HG03565 (cell line): Measurements from ENCODE around the gene KRT25.
"Not testable (repeated sequence)": the region's sequence is repeated elsewhere in the genome, so short reads cannot be mapped to it uniquely, and the experiment has no call there.

Source experiments
- ATAC-seq: cut with Tn5 transposase; IDR thresholded peaks from one replicate; pipeline ENCODE4 v1.9.1; 2021; ENCODE audit warnings: mild to moderate bottlenecking, moderate library complexity; ENCODE audit not compliant: unreplicated experiment

KRT25 gene

DNA sequence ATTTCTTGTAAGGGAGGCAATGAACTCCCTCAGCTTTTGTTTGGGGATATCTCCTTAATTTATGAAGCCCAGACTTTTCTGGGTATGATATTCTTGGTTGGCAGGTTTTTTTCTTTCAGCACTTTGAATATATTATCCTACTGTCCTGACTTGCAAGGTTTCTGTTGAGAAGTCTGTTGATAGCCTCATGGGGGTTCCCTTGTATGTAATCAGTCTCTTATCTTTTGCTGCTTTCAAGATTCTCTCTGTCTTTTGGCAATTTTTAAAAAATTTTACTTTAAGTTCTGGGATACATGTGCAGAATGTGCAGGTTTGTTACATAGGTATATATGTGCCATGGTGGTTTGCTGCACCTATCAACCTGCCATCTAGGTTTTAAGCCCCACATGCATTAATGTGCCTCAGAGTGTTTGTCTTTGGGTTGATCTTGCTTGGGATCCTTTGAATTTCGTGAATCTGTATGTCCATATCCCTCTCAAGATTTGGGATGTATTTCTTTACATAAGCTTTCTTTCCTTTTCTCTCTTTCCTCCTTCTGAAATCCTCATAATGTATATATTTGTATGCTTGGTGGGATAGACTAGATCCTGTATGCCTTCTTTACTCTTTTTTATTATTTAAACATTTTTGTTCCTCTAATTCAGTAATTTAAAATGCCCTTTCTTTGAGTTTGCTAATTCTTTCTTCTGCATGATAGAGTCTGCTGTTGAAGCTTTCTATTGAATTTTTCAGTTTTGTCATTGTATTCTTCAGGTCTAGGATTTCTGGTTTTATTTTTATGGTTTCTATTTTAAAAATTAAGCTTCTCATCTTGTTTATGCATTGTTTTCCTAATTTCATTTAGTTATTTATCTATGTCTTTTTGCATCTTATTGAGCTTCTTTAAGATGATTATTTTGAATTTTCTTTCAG is 5.2 kb upstream of the KRT25 start:
- no peak for ATAC-seq

DNA sequence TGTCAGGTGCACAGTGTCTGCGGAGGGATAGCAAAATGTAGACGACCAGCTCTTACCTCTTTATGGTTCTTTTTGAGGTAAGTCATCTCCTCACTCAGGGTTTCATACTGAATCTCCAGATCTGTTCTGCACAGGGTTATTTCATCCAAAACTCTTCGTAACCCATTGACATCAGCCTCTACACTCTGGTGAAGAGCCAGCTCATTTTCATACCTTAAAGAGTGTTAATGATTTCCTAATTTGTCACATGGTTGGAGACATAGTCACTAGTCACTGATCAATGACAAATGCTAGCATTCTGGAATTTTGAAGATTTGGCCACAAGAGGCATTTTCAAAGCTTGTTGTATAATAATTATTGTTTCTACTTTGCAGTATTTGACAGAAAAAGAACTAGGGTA is 1.3 kb downstream of the KRT25 start:
- no peak for ATAC-seq

DNA sequence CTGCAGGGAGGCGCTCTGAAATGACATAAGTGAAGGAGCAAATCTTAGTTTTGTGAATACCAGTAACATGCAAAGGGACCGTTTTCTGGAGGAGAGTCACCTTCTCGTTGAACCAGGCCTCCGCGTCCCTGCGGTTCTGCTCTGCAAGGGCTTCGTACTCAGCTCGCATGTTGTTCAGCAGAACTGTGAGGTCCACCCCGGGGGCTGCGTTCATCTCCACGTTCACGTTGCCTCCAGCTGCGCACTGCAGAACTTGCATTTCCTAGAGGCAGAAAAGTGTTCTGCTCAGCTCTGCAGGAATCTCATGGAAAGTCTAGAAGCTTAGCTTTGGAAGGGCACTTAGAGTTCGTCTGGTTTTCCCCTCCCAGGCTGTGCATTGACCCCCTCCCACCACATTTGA is 4.1 kb downstream of the KRT25 start:
- ATAC-seq, result no peak

DNA sequence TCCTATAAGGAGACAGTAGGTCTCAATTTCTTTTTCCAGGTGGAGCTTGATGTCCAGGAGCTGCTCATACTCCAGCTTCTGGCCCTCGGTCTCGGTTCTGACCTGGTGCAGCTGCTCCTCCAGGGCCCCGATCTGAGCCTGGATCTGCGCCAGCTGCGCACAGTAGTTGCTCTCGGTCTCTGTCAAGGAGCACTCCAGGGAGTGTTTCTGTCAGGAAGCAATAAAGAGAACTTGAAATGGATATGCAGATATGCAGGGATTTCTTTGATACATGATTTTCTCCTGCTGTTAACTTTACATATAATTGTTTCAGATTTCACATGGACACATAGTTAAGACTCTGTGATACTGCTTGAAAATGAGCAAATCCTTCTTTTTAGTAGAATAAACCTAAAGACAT is 4.7 kb downstream of the KRT25 start:
- ATAC-seq, result no peak

DNA sequence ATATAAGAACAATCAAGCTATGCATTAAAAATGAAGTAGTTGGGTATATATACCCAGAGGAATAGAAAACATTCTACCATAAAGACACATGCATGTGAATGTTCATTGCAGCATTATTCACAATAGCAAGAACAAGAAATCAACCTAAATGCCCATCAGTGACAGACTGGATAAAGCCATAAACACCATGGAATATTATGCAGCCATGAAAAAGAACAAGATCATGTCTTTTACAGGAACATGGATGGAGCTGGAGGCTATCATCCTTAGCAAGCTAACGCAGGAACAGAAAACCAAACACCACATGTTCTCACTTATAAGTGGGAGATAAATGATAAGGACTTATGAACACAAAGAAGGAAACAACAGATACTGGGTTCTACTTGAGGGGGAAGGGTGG is 6.5 kb downstream of the KRT25 start:
- not testable (repeated sequence) for ATAC-seq

DNA sequence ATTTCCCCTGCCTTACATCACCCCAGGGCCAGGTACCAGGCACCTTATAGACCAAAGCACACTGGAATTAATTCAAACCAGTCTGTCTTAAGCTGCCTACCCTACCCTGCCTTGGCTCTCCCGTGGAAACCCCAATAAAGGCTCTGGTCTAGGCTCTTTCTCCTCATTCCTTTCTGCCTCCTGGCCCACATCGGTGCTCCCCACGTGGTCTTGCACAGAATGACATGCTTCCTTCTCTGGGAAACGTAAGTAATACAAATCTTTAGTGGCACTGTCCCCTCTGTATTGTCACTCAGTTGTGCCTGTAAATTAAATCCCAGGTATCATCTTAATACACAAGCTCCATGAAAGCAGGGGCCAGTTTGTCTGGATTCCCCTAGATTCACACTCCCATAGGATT is 16.6 kb downstream of the KRT25 start:
- ATAC-seq, result no peak

DNA sequence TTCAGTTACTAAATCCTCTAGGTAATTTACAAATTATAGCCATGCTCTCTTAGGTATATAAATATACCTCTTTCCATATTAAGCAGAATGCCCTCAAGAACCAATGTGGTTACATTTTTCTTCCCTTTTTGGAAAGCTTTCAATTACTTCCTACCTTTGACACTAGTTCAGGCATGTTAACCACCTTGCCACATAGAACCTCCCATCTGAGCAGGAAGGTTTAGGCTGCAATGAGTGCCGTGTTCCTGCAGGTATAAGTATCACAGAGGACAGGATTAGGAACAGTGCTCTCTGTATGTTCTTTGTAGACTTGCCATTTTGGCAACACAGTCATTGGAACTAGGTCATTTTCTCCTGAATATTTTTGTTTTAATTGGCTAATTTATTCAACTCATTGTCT is 20.1 kb downstream of the KRT25 start:
- ATAC-seq, result no peak

GRCh38 chr17:40734018-40734417 is 21.1 kb downstream of the KRT25 start:
- ATAC-seq, result no peak

DNA sequence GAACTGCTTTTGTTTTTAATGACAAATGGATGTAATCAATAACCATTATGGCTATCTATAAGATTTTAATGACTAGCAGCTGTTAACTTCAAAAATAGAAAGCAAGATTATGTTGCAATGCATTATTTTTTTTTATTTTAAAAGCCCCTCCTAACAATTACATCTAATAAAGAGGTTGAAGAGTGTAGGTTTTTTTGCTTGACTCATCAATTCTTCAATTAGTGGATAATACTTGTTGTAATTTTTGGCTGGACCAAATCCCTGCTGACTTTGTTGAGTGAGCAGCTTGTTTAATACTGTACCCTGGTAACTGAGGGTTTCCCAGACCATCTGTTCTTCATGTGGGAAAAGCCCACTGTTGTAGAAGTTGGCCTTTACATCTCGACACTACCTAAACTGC is 24.2 kb downstream of the KRT25 start:
- no peak for ATAC-seq

DNA sequence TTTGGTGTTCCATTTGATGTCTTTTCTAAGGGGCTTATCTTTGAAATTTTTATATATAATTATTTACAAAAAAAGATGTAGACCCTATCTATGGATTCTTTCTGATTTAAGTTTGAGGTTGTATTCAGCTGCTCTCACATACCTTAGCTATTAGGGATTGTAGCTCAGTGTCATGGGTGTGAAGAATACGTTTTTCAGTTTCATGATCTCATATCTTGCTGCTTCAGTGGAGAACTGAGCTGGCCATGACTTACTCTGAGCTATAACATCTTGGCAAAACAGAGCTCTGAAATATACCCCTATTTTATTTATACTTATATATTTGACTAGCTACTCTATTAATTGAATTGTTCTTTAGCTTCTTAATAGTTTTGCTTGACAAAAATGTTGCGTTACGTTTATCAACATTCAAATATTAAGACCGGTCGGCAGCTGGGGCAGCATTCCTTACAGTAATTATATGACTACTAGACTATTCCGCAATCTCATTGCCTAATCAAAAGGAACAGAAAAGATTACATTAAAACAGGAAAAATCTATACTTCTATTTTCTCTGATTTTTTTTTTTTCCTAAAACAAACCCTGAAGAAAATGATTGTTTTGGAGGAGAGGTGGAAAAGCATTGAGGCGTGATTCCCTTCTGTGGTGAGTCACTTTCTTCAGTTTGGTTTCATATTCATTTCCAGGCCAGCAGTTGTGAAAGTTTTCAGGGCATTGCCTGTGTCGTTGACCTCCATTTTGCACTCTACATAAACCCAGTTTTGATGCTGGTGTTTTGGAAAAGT is 27.5 kb downstream of the KRT25 start:
- no peak for ATAC-seq

DNA sequence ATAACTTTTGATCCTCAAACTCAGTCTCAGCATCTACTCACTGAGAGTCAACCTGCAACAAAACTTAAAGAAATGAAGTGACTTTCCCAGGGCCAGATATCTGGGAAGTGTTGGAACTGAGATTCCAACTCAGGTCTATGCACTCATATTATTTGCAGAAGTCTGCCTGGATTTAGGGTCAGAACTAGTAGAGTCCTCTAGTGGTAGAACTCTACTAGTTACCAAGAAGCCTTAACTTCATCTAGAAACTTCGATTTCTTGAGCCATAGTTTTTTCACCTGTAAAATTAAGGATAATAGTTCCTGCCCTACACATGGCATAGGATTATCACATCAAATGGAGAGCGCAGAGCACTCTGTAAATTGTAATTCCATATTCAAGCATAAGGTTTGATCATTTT is 28.2 kb downstream of the KRT25 start:
- no peak for ATAC-seq

GRCh38 chr17:40724656-40725055 is 30.5 kb downstream of the KRT25 start:
- no peak for ATAC-seq

GRCh38 chr17:40722241-40722640 is 32.9 kb downstream of the KRT25 start:
- ATAC-seq, result no peak

GRCh38 chr17:40720899-40721298 is 34.2 kb downstream of the KRT25 start:
- no peak for ATAC-seq

- no peak for ATAC-seq
Observed at GRCh38 chr17:40718930-40719329, 36.2 kb downstream of the KRT25 start.

- ATAC-seq, result no peak
Observed at GRCh38 chr17:40717776-40718175, 37.4 kb downstream of the KRT25 start.

DNA sequence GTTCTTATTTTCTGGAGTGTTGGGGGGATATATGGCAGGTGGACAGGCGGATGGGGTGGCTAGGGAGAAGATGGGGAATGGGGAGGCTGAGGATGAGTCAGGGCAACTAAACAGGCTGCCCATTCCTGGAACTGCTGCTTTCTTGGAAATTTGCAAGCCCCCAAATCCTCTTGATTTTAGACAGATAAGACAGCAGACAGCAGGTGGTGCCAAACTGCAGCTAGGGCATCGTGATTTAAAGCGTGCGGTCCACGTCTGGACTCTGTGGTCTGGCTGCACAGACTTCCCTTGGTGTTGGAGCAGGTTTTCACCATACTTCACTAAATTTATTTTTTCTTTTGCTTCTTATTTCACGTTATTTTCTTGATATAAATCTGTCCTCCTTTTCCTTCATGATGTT is 40.7 kb downstream of the KRT25 start:
- no peak for ATAC-seq

DNA sequence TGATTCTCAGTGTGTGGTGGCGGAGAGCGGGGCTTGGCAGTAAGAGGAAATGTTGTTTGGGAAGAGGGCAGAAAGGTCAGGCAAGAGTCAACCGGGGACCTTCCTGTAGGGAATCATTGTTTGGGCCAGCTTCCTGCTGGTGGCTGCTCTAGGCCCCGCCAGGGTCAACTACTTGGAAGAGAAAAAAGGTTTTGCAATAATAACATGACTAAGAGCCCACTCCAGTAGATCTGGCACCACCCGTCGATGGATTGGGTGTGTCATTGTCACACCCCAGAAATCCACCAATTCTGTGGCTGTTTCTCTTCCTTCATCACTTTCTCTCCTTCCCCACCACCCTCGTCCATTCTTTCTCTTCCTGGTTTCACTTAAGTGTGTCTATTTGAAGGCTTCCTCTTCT is 47.4 kb downstream of the KRT25 start:
- ATAC-seq, result no peak

- ATAC-seq, result no peak
Observed at GRCh38 chr17:40705584-40705983, 49.5 kb downstream of the KRT25 start.

DNA sequence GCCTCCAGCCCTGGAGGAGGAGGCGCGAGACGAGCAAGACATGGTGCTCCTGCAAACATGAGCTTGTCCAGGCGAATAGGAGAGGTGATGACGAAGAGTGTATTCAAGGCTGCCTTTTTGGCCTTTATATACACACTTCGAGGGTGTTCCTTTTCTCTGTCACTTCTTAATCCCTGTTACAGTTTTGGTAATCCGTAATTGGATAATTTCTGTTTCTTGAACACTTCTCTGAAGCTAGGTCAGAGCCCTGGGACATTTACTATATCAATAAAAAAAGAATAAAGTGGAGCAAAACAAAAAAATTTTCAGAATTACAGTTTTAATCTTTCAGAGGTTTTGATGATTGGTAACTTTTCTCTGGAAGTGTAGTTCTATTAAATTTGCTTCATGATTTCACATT is 51.5 kb downstream of the KRT25 start, which contains the start of gene KRT24:
TSS of gene KRT24 (minus strand) at position 101 of the 400 bp plus-strand sequence. CDS start at position 42, 59 bp downstream.
- no peak for ATAC-seq

GRCh38 chr17:40702271-40702670 is 52.9 kb downstream of the KRT25 start:
- no peak for ATAC-seq

DNA sequence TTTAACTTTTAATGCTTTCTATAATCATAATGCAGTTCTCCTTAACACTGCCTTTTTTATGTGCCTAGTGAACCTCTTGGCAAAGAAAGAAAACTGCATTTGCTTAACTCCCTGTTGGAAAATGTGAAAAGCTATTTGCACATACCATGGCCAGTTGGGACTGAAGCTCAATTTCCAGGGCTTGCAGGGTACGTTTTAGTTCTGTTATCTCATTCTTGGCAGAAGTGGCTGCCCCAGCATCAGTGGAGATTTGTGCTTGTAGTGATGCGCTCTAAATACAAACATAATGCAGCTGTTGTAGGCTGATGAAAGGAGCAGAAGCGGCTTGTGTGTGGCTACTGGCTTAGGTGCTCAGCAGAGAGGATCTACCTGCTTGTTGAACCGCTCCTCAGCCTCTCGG is 55.3 kb downstream of the KRT25 start:
- ATAC-seq, result no peak
